22Rv1 (cell line): Measurements from ENCODE around the gene EHMT1.

Experiments
- ZFX ChIP-seq: fragments of 450-650 bp; IDR thresholded peaks from 2 replicates; pipeline ENCODE4 v1.6.1; 2017; ENCODE audit warnings: antibody characterized with exemption, borderline replicate concordance
- TF ChIP-seq, protein P1 (sequence below): fragments of 450-650 bp; IDR thresholded peaks from 2 replicates; pipeline ENCODE4 v1.5.1; 2017; ENCODE audit warnings: mild to moderate bottlenecking

DNA sequence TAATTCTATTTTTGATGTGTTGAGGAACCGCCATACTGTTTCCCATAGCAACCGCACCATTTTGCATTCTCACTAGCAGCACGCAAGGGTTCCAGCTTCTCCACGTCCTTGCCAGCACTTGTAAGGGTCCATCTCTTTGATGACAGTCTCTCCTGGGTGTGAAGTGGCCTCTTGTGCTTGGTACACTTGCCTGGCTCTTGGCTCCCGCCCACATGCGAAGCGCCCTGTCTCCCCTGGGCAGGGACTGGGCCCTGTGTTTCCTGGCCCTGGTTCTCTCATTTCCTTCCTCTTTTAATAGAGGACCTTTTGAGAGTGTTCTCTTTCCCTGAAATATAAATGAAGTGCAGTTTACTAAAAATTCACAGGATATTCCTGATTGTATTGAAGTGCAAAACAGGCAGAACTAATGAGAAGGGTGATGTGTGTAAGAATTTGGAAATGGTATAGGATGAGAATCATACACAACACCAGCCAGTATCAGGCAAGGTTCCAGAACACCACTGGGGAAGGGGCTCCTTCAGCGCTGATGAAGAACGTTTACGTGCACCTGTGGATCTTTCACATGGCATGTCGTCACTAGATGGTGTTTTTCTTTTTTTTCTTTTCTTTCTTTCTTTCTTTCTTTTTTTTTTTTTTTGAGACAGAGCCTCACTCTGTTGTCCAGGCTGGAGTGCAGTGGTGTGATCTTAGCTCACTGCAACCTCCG is 73.0 kb downstream of the EHMT1 start:
- TF ChIP-seq, protein P1, sequence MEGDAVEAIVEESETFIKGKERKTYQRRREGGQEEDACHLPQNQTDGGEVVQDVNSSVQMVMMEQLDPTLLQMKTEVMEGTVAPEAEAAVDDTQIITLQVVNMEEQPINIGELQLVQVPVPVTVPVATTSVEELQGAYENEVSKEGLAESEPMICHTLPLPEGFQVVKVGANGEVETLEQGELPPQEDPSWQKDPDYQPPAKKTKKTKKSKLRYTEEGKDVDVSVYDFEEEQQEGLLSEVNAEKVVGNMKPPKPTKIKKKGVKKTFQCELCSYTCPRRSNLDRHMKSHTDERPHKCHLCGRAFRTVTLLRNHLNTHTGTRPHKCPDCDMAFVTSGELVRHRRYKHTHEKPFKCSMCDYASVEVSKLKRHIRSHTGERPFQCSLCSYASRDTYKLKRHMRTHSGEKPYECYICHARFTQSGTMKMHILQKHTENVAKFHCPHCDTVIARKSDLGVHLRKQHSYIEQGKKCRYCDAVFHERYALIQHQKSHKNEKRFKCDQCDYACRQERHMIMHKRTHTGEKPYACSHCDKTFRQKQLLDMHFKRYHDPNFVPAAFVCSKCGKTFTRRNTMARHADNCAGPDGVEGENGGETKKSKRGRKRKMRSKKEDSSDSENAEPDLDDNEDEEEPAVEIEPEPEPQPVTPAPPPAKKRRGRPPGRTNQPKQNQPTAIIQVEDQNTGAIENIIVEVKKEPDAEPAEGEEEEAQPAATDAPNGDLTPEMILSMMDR = no peak
- no peak for TF ChIP-seq ZFX
